Measurements from ENCODE around the gene ATP10B. TPM values are rescaled to one million over a fixed set of nuclear protein-coding genes. Genes with fewer than 3 reads are reported as not detected.

The ATP10B gene
- polyA plus RNA-seq, 1 donor (not counting 4 experiments of a cell fraction or from before 2014, with no cell fraction given), result 0.25 TPM

- no peaks in the 10 kb centered on the region for H3K79me2 ChIP-seq (ENCODE audit: control insufficient read depth, insufficient read depth, low read length)
- dilution Hi-C loops (cut with MboI; ENCODE audit: extremely low pct_ligation_motif_present, low sequenced_read_pairs), result no loop called here
- no peaks in the 10 kb centered on the region for H3K27me3 ChIP-seq (ENCODE audit: control insufficient read depth, extremely low read depth, insufficient read depth, low read length)
- H3K9ac ChIP-seq (ENCODE audit: control insufficient read depth, extremely low read depth, insufficient read depth, low read length), result no peak overlapping the region
- peak overlapping the region; percentile 33 for H2AFZ ChIP-seq (ENCODE audit: control insufficient read depth, low read length)
- DNase-seq (ENCODE audit: low read depth, low spot score) (no peak), FAIRE-seq (no peak)
- H3K4me1 ChIP-seq (ENCODE audit: control insufficient read depth, extremely low read depth, insufficient read depth, low read length), result peaks cover 7% of the 10 kb centered on the region
- H3K9me3 ChIP-seq (ENCODE audit: control insufficient read depth, low read depth, low read length), result no peaks in the 10 kb centered on the region
- H3K27ac ChIP-seq (ENCODE audit: control insufficient read depth, insufficient read depth, low read length), result no peak overlapping the region
- H3K36me3 ChIP-seq (ENCODE audit: control insufficient read depth in 2 of 2, extremely low read depth in 1 of 2, insufficient read depth in 2 of 2, low read length in 2 of 2), result no peaks in the 10 kb centered on the region
- H3K4me2 ChIP-seq (ENCODE audit: control insufficient read depth, extremely low read depth, insufficient read depth, low read depth, low read length), result no peak overlapping the region
- no peaks in the 10 kb centered on the region for H3K9me1 ChIP-seq (ENCODE audit: control insufficient read depth, extremely low read depth, insufficient read depth, low read length)
- no peak overlapping the region for H3K4me3 ChIP-seq (ENCODE audit: control insufficient read depth in 2 of 3, extremely low read depth in 1 of 3, insufficient read depth in 2 of 3, low read depth in 1 of 3, low read length in 3 of 3)
- TF ChIP-seq CTCF (optimal IDR thresholded peaks at IDR 0.05 in 1 of 3, IDR thresholded peaks at IDR 0.05 in 1 of 3, conservative IDR thresholded peaks at IDR 0.05 in 1 of 3; ENCODE audit: extremely low read depth in 1 of 3, insufficient read depth in 2 of 3, low read length in 3 of 3) (no peak), EZH2 (IDR thresholded peaks at IDR 0.05; ENCODE audit: low read length) (no peak)
- no peaks in the 10 kb centered on the region for H4K20me1 ChIP-seq (ENCODE audit: control insufficient read depth, extremely low read depth, insufficient read depth, low read length)
Observed at GRCh38 chr5:160843240-160843639, 8.8 kb downstream of the ATP10B start.

GRCh38 chr5:160837749-160838593, 14.0 kb downstream of the ATP10B start:
- TF ChIP-seq EZH2 (IDR thresholded peaks at IDR 0.05; ENCODE audit: low read length) (no peak), CTCF (optimal IDR thresholded peaks at IDR 0.05 in 1 of 3, IDR thresholded peaks at IDR 0.05 in 1 of 3, conservative IDR thresholded peaks at IDR 0.05 in 1 of 3; ENCODE audit: extremely low read depth in 1 of 3, insufficient read depth in 2 of 3, low read length in 3 of 3) (no peak)
- peak overlapping the region; percentile 93 for H3K27ac ChIP-seq (ENCODE audit: control insufficient read depth, insufficient read depth, low read length)
- peak overlapping the region in 1 of 3 experiments; percentile 26 for H3K4me3 ChIP-seq (ENCODE audit: control insufficient read depth in 2 of 3, extremely low read depth in 1 of 3, insufficient read depth in 2 of 3, low read depth in 1 of 3, low read length in 3 of 3)
- H3K27me3 ChIP-seq (ENCODE audit: control insufficient read depth, extremely low read depth, insufficient read depth, low read length), result no peaks in the 10 kb centered on the region
- peaks cover 25% of the 10 kb centered on the region for H3K4me1 ChIP-seq (ENCODE audit: control insufficient read depth, extremely low read depth, insufficient read depth, low read length)
- peak; percentile 40 for DNase-seq (ENCODE audit: low read depth, low spot score)
- dilution Hi-C loops (cut with MboI; ENCODE audit: extremely low pct_ligation_motif_present, low sequenced_read_pairs), result no loop called here
- H3K9me1 ChIP-seq (ENCODE audit: control insufficient read depth, extremely low read depth, insufficient read depth, low read length), result no peaks in the 10 kb centered on the region
- peak overlapping the region; percentile 70 for H2AFZ ChIP-seq (ENCODE audit: control insufficient read depth, low read length)
- no peaks in the 10 kb centered on the region for H3K79me2 ChIP-seq (ENCODE audit: control insufficient read depth, insufficient read depth, low read length)
- no peaks in the 10 kb centered on the region for H4K20me1 ChIP-seq (ENCODE audit: control insufficient read depth, extremely low read depth, insufficient read depth, low read length)
- H3K9me3 ChIP-seq (ENCODE audit: control insufficient read depth, low read depth, low read length), result peaks cover 2% of the 10 kb centered on the region
- no peaks in the 10 kb centered on the region for H3K36me3 ChIP-seq (ENCODE audit: control insufficient read depth in 2 of 2, extremely low read depth in 1 of 2, insufficient read depth in 2 of 2, low read length in 2 of 2)
- peak overlapping the region; percentile 51 for H3K9ac ChIP-seq (ENCODE audit: control insufficient read depth, extremely low read depth, insufficient read depth, low read length)
- peak; percentile 86 for FAIRE-seq
- H3K4me2 ChIP-seq (ENCODE audit: control insufficient read depth, extremely low read depth, insufficient read depth, low read depth, low read length), result peak overlapping the region; percentile 59

All from keratinocyte (primary cell).